Loucy (cell line): ENCODE data around the gene FAM25A.
"Not testable (repeated sequence)": the region's sequence is repeated elsewhere in the genome, so short reads cannot be mapped to it uniquely, and the experiment has no call there.

ENCODE experiments used
- H2AFZ ChIP-seq: fragments of 200-600 bp; sonication (generic); 2 replicates; pipeline ENCODE4 v1.6.0; 2016; ENCODE audit warnings: antibody characterized with exemption, mild to moderate bottlenecking, low read length, moderate library complexity
- H3F3A ChIP-seq: fragments of 200-600 bp; 2 replicates; pipeline ENCODE4 v1.6.0; 2016; ENCODE audit warnings: antibody characterized with exemption, low read depth, mild to moderate bottlenecking
- H3K27me3 ChIP-seq: fragments of 200-600 bp; sonication (generic); 2 replicates; pipeline ENCODE4 v1.6.1; 2014; ENCODE audit warnings: low read length, mild to moderate bottlenecking; ENCODE audit not compliant: insufficient read depth, poor library complexity, severe bottlenecking
- H3K36me3 ChIP-seq: fragments of 200-600 bp; sonication (generic); 2 replicates; pipeline ENCODE4 v1.6.1; 2016; ENCODE audit warnings: low read length; ENCODE audit not compliant: insufficient read depth
- H3K4me1 ChIP-seq: fragments of 200-600 bp; sonication (generic); 2 replicates; pipeline ENCODE4 v1.5.1; 2014; ENCODE audit warnings: low read length, mild to moderate bottlenecking; ENCODE audit not compliant: insufficient read depth, poor library complexity, severe bottlenecking
- H3K4me2 ChIP-seq: fragments of 200-600 bp; sonication (generic); 2 replicates; pipeline ENCODE4 v1.6.0; 2014; ENCODE audit warnings: antibody characterized with exemption, low read length, low read depth, mild to moderate bottlenecking; ENCODE audit not compliant: poor library complexity, severe bottlenecking
- H3K4me3 ChIP-seq: fragments of 200-600 bp; sonication (generic); 2 replicates; pipeline ENCODE4 v1.5.1; 2014; ENCODE audit warnings: low read length, mild to moderate bottlenecking, mixed read lengths; ENCODE audit not compliant: poor library complexity, severe bottlenecking
- H3K79me2 ChIP-seq: fragments of 200-600 bp; sonication (generic); 2 replicates; pipeline ENCODE4 v1.6.1; 2014; ENCODE audit warnings: low read length; ENCODE audit not compliant: insufficient read depth
- H3K9ac ChIP-seq: fragments of 200-600 bp; sonication (generic); 2 replicates; pipeline ENCODE4 v1.6.0; 2014; ENCODE audit warnings: mild to moderate bottlenecking, low read depth, low read length, moderate library complexity; ENCODE audit not compliant: poor library complexity, severe bottlenecking
- H3K9me2 ChIP-seq: fragments of 200-600 bp; sonication (generic); replicated peaks from 2 replicates; pipeline ENCODE4 v1.6.1; 2016; ENCODE audit warnings: low read depth, low read length, mixed read lengths
- H3K9me3 ChIP-seq: fragments of 200-600 bp; sonication (generic); 2 replicates; pipeline ENCODE4 v1.6.1; 2014; ENCODE audit warnings: mild to moderate bottlenecking, antibody characterized with exemption, low read length, low read depth; ENCODE audit not compliant: insufficient read depth
- H4K20me1 ChIP-seq: fragments of 200-600 bp; sonication (generic); 2 replicates; pipeline ENCODE4 v1.6.0; 2014; ENCODE audit warnings: antibody characterized with exemption, low read length, mild to moderate bottlenecking; ENCODE audit not compliant: insufficient read depth, poor library complexity, severe bottlenecking
- CTCF ChIP-seq: fragments of 200-600 bp; sonication (generic); conservative IDR thresholded peaks from 2 replicates; pipeline ENCODE4 v1.5.1; 2014; ENCODE audit warnings: mild to moderate bottlenecking, antibody characterized with exemption, low read length
- EZH2phosphoT487 ChIP-seq: fragments of 200-600 bp; IDR thresholded peaks from 2 replicates; pipeline ENCODE4 v1.6.1; 2018; ENCODE audit warnings: antibody characterized with exemption, mild to moderate bottlenecking, moderate library complexity, borderline replicate concordance

Gene FAM25A

GRCh38 chr10:87020056-87020455 is at the start of gene FAM25A:
TSS of gene FAM25A (plus strand) at chr10:87020294. CDS start at chr10:87020325, 31 bp downstream.
- not testable (repeated sequence) for H3K4me1 ChIP-seq, H3K36me3 ChIP-seq, H3K4me2 ChIP-seq, H3K9me2 ChIP-seq, H3K4me3 ChIP-seq, H4K20me1 ChIP-seq, H3F3A ChIP-seq, H3K79me2 ChIP-seq, H3K27me3 ChIP-seq, H3K9ac ChIP-seq, H3K9me3 ChIP-seq, H2AFZ ChIP-seq

GRCh38 chr10:86970982-86971231 is 49.2 kb upstream of the FAM25A start:
- peaks cover 5% of the 10 kb centered on the region for H3K4me1 ChIP-seq
- no peaks in the 10 kb centered on the region for H3K9me3 ChIP-seq
- no peak overlapping the region for H3K9ac ChIP-seq
- H3K4me2 ChIP-seq = no peak overlapping the region
- no peaks in the 10 kb centered on the region for H4K20me1 ChIP-seq
- no peak overlapping the region for H3K4me3 ChIP-seq
- no peaks in the 10 kb centered on the region for H3K27me3 ChIP-seq
- no peak overlapping the region for H2AFZ ChIP-seq
- H3K36me3 ChIP-seq = no peaks in the 10 kb centered on the region
- H3F3A ChIP-seq = no peaks in the 10 kb centered on the region
- no peaks in the 10 kb centered on the region for H3K9me2 ChIP-seq
- TF ChIP-seq EZH2phosphoT487 = no peak
- no peak for TF ChIP-seq CTCF
- H3K79me2 ChIP-seq = no peaks in the 10 kb centered on the region

DNA sequence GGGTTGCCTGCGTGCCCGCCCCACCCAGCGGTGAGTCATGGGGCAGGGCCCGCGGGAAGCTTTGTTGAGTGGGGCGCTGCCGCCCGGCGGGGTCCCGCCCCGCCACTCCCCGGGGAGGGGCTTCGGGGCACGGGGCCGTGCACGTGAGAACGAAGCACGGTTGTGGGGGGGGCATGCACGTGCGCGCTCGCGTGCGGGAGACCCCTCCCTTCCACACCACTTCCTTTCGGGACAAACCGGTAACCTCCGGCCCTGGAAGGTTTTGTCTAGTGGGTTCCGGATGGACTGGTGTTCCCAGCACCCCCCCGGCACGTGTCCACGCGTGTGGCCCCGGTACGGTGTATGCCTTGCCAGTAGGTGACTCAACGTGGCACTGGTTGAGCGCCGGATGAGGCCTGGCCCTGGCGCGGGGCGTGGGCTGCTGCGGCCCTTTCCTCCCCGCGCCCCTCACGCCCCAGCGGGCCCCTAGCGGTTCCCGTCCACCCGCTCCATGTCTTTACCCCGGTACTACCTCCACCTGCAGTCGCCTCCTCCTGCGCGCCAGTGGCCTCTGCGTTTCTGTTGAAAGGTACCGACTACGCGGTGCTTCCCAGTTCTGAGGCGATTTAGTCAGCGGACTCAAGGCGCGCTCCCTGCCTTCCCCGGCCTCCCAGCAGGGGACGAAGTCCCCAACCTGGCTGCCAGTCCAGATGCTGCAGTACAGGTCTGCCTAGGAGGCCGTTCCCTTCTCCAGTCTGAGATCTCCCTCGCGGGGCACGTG is 48.7 kb upstream of the FAM25A start:
- no peak overlapping the region for H3K4me2 ChIP-seq

More for the DNA sequence above, 48.7 kb upstream of the FAM25A start:
- H3K4me1 ChIP-seq = peaks cover 4% of the 10 kb centered on the region
- no peaks in the 10 kb centered on the region for H3K79me2 ChIP-seq
- no peaks in the 10 kb centered on the region for H3K27me3 ChIP-seq
- no peak for TF ChIP-seq EZH2phosphoT487
- TF ChIP-seq CTCF = no peak
- no peak overlapping the region for H3K9ac ChIP-seq
- H3K9me2 ChIP-seq = no peaks in the 10 kb centered on the region
- H3K4me3 ChIP-seq = no peak overlapping the region
- H3K9me3 ChIP-seq = no peaks in the 10 kb centered on the region
- no peaks in the 10 kb centered on the region for H4K20me1 ChIP-seq
- no peaks in the 10 kb centered on the region for H3K36me3 ChIP-seq
- no peaks in the 10 kb centered on the region for H3F3A ChIP-seq
- H2AFZ ChIP-seq = no peak overlapping the region
